HCT116 (cell line): ENCODE results near the gene CSNK1D.

Experiments
- CBX3 ChIP-seq: IDR thresholded peaks from 2 replicates; pipeline ENCODE4 v1.6.1; 2012; ENCODE audit warnings: low read depth
- CEBPB ChIP-seq: IDR thresholded peaks from 2 replicates; pipeline ENCODE4 v1.6.1; 2012; ENCODE audit warnings: low read depth
- EZH2 ChIP-seq: fragments of 200-600 bp; sonication (generic); IDR thresholded peaks from 2 replicates; pipeline ENCODE4 v1.6.1; 2017; ENCODE audit warnings: antibody characterized with exemption, mixed run types
- EZH2phosphoT487 ChIP-seq: fragments of 200-600 bp; IDR thresholded peaks from 2 replicates; pipeline ENCODE4 v1.6.1; 2018; ENCODE audit warnings: antibody characterized with exemption, borderline replicate concordance
- JUND ChIP-seq: IDR thresholded peaks from 2 replicates; pipeline ENCODE4 v1.6.1; 2012
- POLR2A ChIP-seq: IDR thresholded peaks from 2 replicates; pipeline ENCODE4 v1.7.0; 2011; ENCODE audit warnings: borderline replicate concordance; ENCODE audit not compliant: insufficient read depth, insufficient read length; ENCODE audit errors: extremely low read depth
- POLR2AphosphoS5 ChIP-seq: IDR thresholded peaks from 2 replicates; pipeline ENCODE4 v1.6.1; 2011; ENCODE audit warnings: mild to moderate bottlenecking, low read depth, low read length, moderate library complexity
- RAD21 ChIP-seq: IDR thresholded peaks from 2 replicates; pipeline ENCODE4 v1.6.1; 2012; ENCODE audit warnings: low read depth, mild to moderate bottlenecking
- SIN3A ChIP-seq: IDR thresholded peaks from 2 replicates; pipeline ENCODE4 v1.6.1; 2012; ENCODE audit warnings: low read depth
- YY1 ChIP-seq: IDR thresholded peaks from 2 replicates; pipeline ENCODE4 v1.6.1; 2011; ENCODE audit warnings: low read length, low read depth, moderate library complexity, mild to moderate bottlenecking; ENCODE audit not compliant: insufficient replicate concordance; ENCODE audit errors: extremely low read depth
- ZNF274 ChIP-seq: fragments of 200-500 bp; sonication (Bioruptor generic); IDR thresholded peaks from 2 replicates; pipeline ENCODE4 v1.6.1; 2014; ENCODE audit warnings: mild to moderate bottlenecking, low read depth, low read length, inconsistent platforms
- TF ChIP-seq, protein P1 (sequence below): IDR thresholded peaks from 2 replicates; pipeline ENCODE4 v1.6.1; 2012; ENCODE audit warnings: low read depth
- TF ChIP-seq, protein P2 (sequence below), 3 experiments: fragments of 200-600 bp in 1 of 3; sonication (generic) in 1 of 3; IDR thresholded peaks in 2 of 3; conservative IDR thresholded peaks in 1 of 3; 2 replicates each; pipeline ENCODE4 v1.5.1; 2012 to 2017; ENCODE audit warnings: low read depth in 2 of 3, low read length in 2 of 3, antibody characterized with exemption in 1 of 3, borderline replicate concordance in 1 of 3, control low read depth in 1 of 3, mild to moderate bottlenecking in 1 of 3, mixed read lengths in 1 of 3, mixed run types in 1 of 3, moderate library complexity in 1 of 3; ENCODE audit not compliant: insufficient read depth in 1 of 3
- TF ChIP-seq, protein P3 (sequence below): IDR thresholded peaks from 2 replicates; pipeline ENCODE4 v1.6.1; 2012

GRCh38 chr17:82296511-82297279 is 23.2 kb upstream of the CSNK1D start:
- no peak for TF ChIP-seq POLR2A
- TF ChIP-seq, protein P1, sequence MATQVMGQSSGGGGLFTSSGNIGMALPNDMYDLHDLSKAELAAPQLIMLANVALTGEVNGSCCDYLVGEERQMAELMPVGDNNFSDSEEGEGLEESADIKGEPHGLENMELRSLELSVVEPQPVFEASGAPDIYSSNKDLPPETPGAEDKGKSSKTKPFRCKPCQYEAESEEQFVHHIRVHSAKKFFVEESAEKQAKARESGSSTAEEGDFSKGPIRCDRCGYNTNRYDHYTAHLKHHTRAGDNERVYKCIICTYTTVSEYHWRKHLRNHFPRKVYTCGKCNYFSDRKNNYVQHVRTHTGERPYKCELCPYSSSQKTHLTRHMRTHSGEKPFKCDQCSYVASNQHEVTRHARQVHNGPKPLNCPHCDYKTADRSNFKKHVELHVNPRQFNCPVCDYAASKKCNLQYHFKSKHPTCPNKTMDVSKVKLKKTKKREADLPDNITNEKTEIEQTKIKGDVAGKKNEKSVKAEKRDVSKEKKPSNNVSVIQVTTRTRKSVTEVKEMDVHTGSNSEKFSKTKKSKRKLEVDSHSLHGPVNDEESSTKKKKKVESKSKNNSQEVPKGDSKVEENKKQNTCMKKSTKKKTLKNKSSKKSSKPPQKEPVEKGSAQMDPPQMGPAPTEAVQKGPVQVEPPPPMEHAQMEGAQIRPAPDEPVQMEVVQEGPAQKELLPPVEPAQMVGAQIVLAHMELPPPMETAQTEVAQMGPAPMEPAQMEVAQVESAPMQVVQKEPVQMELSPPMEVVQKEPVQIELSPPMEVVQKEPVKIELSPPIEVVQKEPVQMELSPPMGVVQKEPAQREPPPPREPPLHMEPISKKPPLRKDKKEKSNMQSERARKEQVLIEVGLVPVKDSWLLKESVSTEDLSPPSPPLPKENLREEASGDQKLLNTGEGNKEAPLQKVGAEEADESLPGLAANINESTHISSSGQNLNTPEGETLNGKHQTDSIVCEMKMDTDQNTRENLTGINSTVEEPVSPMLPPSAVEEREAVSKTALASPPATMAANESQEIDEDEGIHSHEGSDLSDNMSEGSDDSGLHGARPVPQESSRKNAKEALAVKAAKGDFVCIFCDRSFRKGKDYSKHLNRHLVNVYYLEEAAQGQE = no peak
- TF ChIP-seq POLR2AphosphoS5 = no peak
- no peak for TF ChIP-seq JUND
- TF ChIP-seq, protein P2, sequence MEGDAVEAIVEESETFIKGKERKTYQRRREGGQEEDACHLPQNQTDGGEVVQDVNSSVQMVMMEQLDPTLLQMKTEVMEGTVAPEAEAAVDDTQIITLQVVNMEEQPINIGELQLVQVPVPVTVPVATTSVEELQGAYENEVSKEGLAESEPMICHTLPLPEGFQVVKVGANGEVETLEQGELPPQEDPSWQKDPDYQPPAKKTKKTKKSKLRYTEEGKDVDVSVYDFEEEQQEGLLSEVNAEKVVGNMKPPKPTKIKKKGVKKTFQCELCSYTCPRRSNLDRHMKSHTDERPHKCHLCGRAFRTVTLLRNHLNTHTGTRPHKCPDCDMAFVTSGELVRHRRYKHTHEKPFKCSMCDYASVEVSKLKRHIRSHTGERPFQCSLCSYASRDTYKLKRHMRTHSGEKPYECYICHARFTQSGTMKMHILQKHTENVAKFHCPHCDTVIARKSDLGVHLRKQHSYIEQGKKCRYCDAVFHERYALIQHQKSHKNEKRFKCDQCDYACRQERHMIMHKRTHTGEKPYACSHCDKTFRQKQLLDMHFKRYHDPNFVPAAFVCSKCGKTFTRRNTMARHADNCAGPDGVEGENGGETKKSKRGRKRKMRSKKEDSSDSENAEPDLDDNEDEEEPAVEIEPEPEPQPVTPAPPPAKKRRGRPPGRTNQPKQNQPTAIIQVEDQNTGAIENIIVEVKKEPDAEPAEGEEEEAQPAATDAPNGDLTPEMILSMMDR (IDR thresholded peaks at IDR 0.05 in 2 of 3, conservative IDR thresholded peaks at IDR 0.05 in 1 of 3; ENCODE audit: borderline replicate concordance in 1 of 3, insufficient read depth in 1 of 3, low read depth in 2 of 3, low read length in 2 of 3) = no peak
- no peak for TF ChIP-seq RAD21
- no peak for TF ChIP-seq SIN3A
- TF ChIP-seq, protein P3, sequence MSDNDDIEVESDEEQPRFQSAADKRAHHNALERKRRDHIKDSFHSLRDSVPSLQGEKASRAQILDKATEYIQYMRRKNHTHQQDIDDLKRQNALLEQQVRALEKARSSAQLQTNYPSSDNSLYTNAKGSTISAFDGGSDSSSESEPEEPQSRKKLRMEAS = no peak
- TF ChIP-seq YY1 = no peak
- no peak for TF ChIP-seq CEBPB
- no peak for TF ChIP-seq EZH2
- no peak for TF ChIP-seq EZH2phosphoT487
- TF ChIP-seq ZNF274 = no peak
- TF ChIP-seq CBX3 = no peak
